DND-41 (cell line): ENCODE measurements around the gene MYADM.

Source experiments
- CTCF ChIP-seq: IDR thresholded peaks from 2 replicates; pipeline ENCODE4 v1.5.1; 2012; ENCODE audit warnings: borderline replicate concordance, low read length, moderate library complexity, mild to moderate bottlenecking; ENCODE audit not compliant: poor library complexity, severe bottlenecking; ENCODE audit errors: extremely low read depth
- EZH2 ChIP-seq: IDR thresholded peaks from 3 replicates; pipeline ENCODE4 v1.6.1; 2012; ENCODE audit warnings: borderline replicate concordance, low read depth, mild to moderate bottlenecking, moderate library complexity, low read length, inconsistent platforms; ENCODE audit not compliant: severe bottlenecking

GRCh38 chr19:53877361-53877766, 9.7 kb downstream of the MYADM start:
- TF ChIP-seq CTCF (no peak), EZH2 (no peak)
